Measurements from ENCODE around the gene ENTREP3. TPM values are rescaled to one million over a fixed set of nuclear protein-coding genes. Genes with fewer than 3 reads are reported as not detected.
"Not testable (repeated sequence)": the region's sequence is repeated elsewhere in the genome, so short reads cannot be mapped to it uniquely, and the experiment has no call there.

The ENTREP3 gene
- total RNA-seq, 2 experiments from 2014 or later = 29.7 to 34.8 TPM

DNA sequence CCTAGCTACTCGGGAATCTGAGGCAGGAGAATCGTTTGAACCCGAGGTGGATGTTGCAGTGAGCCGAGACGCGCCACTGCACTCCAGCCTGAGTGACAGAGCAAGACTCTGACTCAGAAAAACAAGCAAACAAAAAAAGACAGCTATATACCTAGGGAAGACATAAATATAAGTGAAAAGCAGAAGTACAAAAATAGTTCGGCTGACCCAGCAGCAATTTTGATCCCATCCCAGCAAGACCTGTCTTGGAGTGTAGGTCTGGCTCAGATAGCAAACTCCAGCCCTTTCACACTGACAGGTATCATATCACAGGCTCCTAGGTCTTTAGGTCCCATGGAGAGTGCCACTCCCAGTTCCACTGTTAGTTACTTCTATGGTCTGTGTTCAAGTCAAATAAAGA is 32.2 kb downstream of the ENTREP3 start:
- ATAC-seq (no peak), DNase-seq (no peak)
- Mint-ChIP-seq H3K9me3 (ENCODE audit: low read depth) (no peaks in the 10 kb centered on the region), H3K27me3 (no peaks in the 10 kb centered on the region), H3K4me1 (peaks cover 33% of the 10 kb centered on the region), H3K27ac (no peak overlapping the region), H3K4me3 (no peak overlapping the region), H3K36me3 (ENCODE audit: low read depth) (peaks cover 8% of the 10 kb centered on the region)
- intact Hi-C loops (cut with DNase I, micrococcal nuclease) = no loop called here
- ChIA-PET POLR2A (no interaction called here), CTCF (interaction anchor here (1.0 to 3.7 kb wide), 3 partner anchors 15 to 161 kb away, joined by 3 to 20 read pairs (median 3); partner anchors contain the start of genes MTX1 and THBS3)

- DNase-seq; POLR2A ChIA-PET; H3K27ac Mint-ChIP-seq; ATAC-seq; H3K4me3 Mint-ChIP-seq; intact Hi-C loops (cut with DNase I, micrococcal nuclease); H3K27me3 Mint-ChIP-seq; H3K9me3 Mint-ChIP-seq (ENCODE audit: low read depth); H3K36me3 Mint-ChIP-seq (ENCODE audit: low read depth): not testable (repeated sequence)
- CTCF ChIA-PET = interaction anchor here (1.0 to 1.1 kb wide), 2 partner anchors 27 to 30 kb away, joined by 3 to 5 read pairs; no protein-coding TSS in a partner anchor
- peaks cover 16% of the 10 kb centered on the region for H3K4me1 Mint-ChIP-seq
Observed at GRCh38 chr1:155220211-155220965, 34.9 kb downstream of the ENTREP3 start.

GRCh38 chr1:155219592-155220031 is 35.7 kb downstream of the ENTREP3 start:
- H3K27ac Mint-ChIP-seq = no peak overlapping the region
- peaks cover 18% of the 10 kb centered on the region for H3K4me1 Mint-ChIP-seq
- H3K27me3 Mint-ChIP-seq = no peaks in the 10 kb centered on the region
- ChIA-PET CTCF (interaction anchor here (1.0 kb wide), 1 partner anchor 31 kb away, joined by 3 read pairs; no protein-coding TSS in a partner anchor), POLR2A (no interaction called here)
- peaks cover 12% of the 10 kb centered on the region for H3K36me3 Mint-ChIP-seq (ENCODE audit: low read depth)
- DNase-seq (no peak), ATAC-seq (no peak)
- intact Hi-C loops (cut with DNase I, micrococcal nuclease) = loop anchor here in 1 of 2 experiments (1.0 kb wide), 1 partner anchor 22 kb away; a partner anchor contains a TSS
- H3K4me3 Mint-ChIP-seq = no peak overlapping the region
- no peaks in the 10 kb centered on the region for H3K9me3 Mint-ChIP-seq (ENCODE audit: low read depth)

- Mint-ChIP-seq H3K27ac (peak overlapping the region; percentile 14), H3K36me3 (ENCODE audit: low read depth) (peaks cover 9% of the 10 kb centered on the region), H3K4me1 (peaks cover 18% of the 10 kb centered on the region), H3K9me3 (ENCODE audit: low read depth) (no peaks in the 10 kb centered on the region), H3K27me3 (no peaks in the 10 kb centered on the region), H3K4me3 (no peak overlapping the region)
- ATAC-seq (peak; percentile 52), DNase-seq (peak; percentile 40)
- ChIA-PET CTCF (no interaction called here), POLR2A (no interaction called here)
- intact Hi-C loops (cut with DNase I, micrococcal nuclease) = loop anchor here in 1 of 2 experiments (1.0 kb wide), 1 partner anchor 22 kb away; a partner anchor contains a TSS
Observed at GRCh38 chr1:155218854-155219591, 36.3 kb downstream of the ENTREP3 start.

GRCh38 chr1:155214702-155215101 is 40.6 kb downstream of the ENTREP3 start:
- H3K27ac Mint-ChIP-seq; H3K4me3 Mint-ChIP-seq; H3K27me3 Mint-ChIP-seq; intact Hi-C loops (cut with DNase I, micrococcal nuclease); DNase-seq; CTCF ChIA-PET; POLR2A ChIA-PET; H3K9me3 Mint-ChIP-seq (ENCODE audit: low read depth): not testable (repeated sequence)
- peaks cover 24% of the 10 kb centered on the region for H3K4me1 Mint-ChIP-seq
- peak; percentile 31 for ATAC-seq
- peaks cover 11% of the 10 kb centered on the region for H3K36me3 Mint-ChIP-seq (ENCODE audit: low read depth)

GRCh38 chr1:155212051-155212440 is 43.2 kb downstream of the ENTREP3 start:
- CTCF ChIA-PET; POLR2A ChIA-PET; intact Hi-C loops (cut with DNase I, micrococcal nuclease): not testable (repeated sequence)

GRCh38 chr1:155211381-155212050 is 43.8 kb downstream of the ENTREP3 start:
- POLR2A ChIA-PET; ATAC-seq; CTCF ChIA-PET; H3K27ac Mint-ChIP-seq; DNase-seq; intact Hi-C loops (cut with DNase I, micrococcal nuclease); H3K9me3 Mint-ChIP-seq (ENCODE audit: low read depth); H3K4me3 Mint-ChIP-seq; H3K27me3 Mint-ChIP-seq: not testable (repeated sequence)
- Mint-ChIP-seq H3K4me1 (peaks cover 34% of the 10 kb centered on the region), H3K36me3 (ENCODE audit: low read depth) (peaks cover 11% of the 10 kb centered on the region)

More at GRCh38 chr1:155212051-155212440, 43.2 kb downstream of the ENTREP3 start:
- H3K27me3 Mint-ChIP-seq; H3K27ac Mint-ChIP-seq; DNase-seq; H3K4me3 Mint-ChIP-seq; ATAC-seq; H3K9me3 Mint-ChIP-seq (ENCODE audit: low read depth): not testable (repeated sequence)
- peaks cover 30% of the 10 kb centered on the region for H3K4me1 Mint-ChIP-seq
- peaks cover 11% of the 10 kb centered on the region for H3K36me3 Mint-ChIP-seq (ENCODE audit: low read depth)

- Mint-ChIP-seq H3K36me3 (ENCODE audit: low read depth) (peaks cover 8% of the 10 kb centered on the region), H3K9me3 (ENCODE audit: low read depth) (no peaks in the 10 kb centered on the region), H3K4me3 (peak overlapping the region; percentile 89), H3K4me1 (peaks cover 34% of the 10 kb centered on the region), H3K27ac (peak overlapping the region; percentile 2), H3K27me3 (no peaks in the 10 kb centered on the region)
- POLR2A ChIA-PET = no interaction called here
- DNase-seq (no peak), ATAC-seq (no peak)
- CTCF ChIA-PET = interaction anchor here (0.9 to 3.8 kb wide), 3 partner anchors 14 to 34 kb away, joined by 3 to 20 read pairs (median 10); no protein-coding TSS in a partner anchor
- intact Hi-C loops (cut with DNase I, micrococcal nuclease) = no loop called here
Observed at GRCh38 chr1:155210314-155211104, 44.8 kb downstream of the ENTREP3 start.

GRCh38 chr1:155209312-155209721 is 46.0 kb downstream of the ENTREP3 start:
- H3K9me3 Mint-ChIP-seq (ENCODE audit: low read depth) = no peaks in the 10 kb centered on the region
- ATAC-seq = no peak

More at GRCh38 chr1:155209312-155209721, 46.0 kb downstream of the ENTREP3 start:
- ChIA-PET POLR2A (interaction anchor here (1.1 to 1.4 kb wide), 4 partner anchors 15 to 36 kb away, joined by 3 to 5 read pairs (median 4); partner anchors contain the start of gene KRTCAP2), CTCF (interaction anchor here (0.6 to 3.8 kb wide), 9 partner anchors 15 to 900 kb away, joined by 3 to 20 read pairs (median 3); no protein-coding TSS in a partner anchor)
- DNase-seq = no peak
- intact Hi-C loops (cut with DNase I, micrococcal nuclease) = loop anchor here (1.0 to 5.0 kb wide), 7 partner anchors 15 to 113 kb away; partner anchors contain the start of genes CLK2 (in 1 of the 2), FDPS (in 1 of the 2), KRTCAP2 (in 1 of the 2) and RUSC1 (in 1 of the 2)
- Mint-ChIP-seq H3K36me3 (ENCODE audit: low read depth) (peaks cover 3% of the 10 kb centered on the region), H3K27ac (peak overlapping the region; percentile 85), H3K4me1 (peaks cover 29% of the 10 kb centered on the region), H3K27me3 (no peaks in the 10 kb centered on the region), H3K4me3 (peak overlapping the region; percentile 89)
